ENCODE results near the gene EXOC3. TPM values are rescaled to one million over a fixed set of nuclear protein-coding genes. Genes with fewer than 3 reads are reported as not detected.

EXOC3 gene
- total RNA-seq, 1 donor from 2014 or later, result 72.1 TPM

DNA sequence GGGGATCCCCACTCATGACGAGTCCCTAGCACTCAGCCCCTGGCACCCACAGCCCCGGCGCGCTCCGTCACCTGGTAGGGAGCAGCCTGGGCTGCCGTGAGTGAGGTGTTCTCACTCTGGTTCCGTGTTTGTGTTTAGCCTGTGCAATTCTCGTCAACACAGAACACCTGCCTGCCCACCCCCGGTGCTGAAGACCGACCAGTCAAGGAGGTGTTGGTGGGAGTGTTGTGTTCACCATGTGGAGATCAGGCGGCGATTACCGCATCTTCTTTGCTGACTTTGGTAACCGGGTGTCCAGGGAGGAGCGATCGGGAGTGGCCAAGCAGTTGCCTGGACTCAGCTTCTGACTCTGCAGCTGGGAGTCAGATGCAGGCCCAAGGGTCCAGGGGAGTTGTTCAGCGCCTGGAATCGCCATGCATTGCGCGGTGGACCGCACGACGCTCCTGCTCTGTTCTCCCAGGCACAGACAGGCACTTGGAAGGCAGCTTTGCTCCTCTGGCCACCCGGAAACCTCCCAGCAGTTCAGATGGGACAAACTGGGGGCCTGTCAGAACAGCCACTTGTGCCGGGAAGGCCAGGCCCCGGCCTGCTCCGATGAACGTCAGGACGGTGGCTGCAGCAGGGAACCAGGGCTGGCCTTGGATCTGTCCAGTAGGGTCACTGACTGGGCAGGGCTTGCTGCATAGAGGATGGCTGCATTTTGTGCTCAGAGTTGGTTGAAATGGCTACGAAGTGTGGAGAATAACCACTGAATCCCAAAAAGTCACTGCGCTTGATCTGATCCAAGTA lies 28.2 kb downstream of the EXOC3 start:
- intact Hi-C loops (cut with micrococcal nuclease), result loop anchor here (5.0 kb wide), 1 partner anchor 71 kb away; no protein-coding TSS in a partner anchor

GRCh38 chr5:471750-472058 lies 28.7 kb downstream of the EXOC3 start:
- intact Hi-C loops (cut with micrococcal nuclease), result loop anchor here (1.0 to 5.0 kb wide), 3 partner anchors 25 to 141 kb away; partner anchors contain the start of gene CEP72

GRCh38 chr5:472076-472655 lies 29.2 kb downstream of the EXOC3 start:
- intact Hi-C loops (cut with micrococcal nuclease), result loop anchor here (1.0 to 5.0 kb wide), 3 partner anchors 25 to 140 kb away; partner anchors contain the start of gene CEP72

DNA sequence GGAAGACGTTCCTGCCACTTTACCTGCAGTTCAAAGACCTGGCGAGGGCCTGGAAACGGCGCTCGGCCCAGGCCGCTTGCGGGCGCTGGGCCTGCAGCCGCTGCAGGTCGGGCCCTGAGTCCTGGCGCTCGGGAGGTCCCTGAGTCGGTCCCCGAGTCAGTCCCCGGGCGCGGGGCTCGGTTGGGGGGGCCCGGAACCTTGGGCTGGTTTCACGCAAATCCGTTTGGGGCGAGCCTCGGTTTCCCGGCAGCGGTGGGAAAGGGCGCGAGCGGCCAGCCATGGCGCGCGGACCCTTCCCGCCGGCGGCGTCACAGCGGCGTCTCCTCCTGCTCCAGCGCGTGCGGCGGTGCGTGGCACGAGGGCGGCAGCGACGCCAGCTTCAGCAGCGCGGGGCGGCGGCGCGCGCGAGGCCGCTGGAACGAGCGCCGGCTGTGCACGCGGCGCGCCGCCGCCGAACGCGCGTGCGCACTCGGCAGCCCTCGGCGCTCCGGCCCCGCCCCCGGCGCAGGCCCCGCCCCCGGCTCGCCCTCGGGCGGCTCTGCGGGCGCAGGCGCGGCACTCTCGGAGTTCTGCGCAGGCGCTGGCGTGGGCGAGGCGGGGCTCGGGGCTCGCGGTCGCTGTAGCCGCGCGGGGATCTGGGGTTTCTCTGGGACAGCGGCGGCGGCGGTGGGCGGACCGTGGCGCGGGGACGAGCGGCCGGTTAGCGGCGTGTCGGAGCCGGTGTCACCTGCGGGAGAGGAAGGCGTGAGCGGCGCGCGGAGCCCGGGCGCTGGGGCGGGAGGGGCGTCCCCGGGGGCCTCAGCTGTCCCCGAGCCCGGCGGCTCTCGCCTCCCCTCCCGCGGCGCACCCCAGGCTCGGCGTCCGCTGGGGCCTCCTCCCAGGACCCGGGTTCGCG lies 29.9 kb downstream of the EXOC3 start:
- intact Hi-C loops (cut with micrococcal nuclease), result loop anchor here (1.0 to 5.0 kb wide), 3 partner anchors 26 to 139 kb away; partner anchors contain the start of gene CEP72

GRCh38 chr5:473551-474192 lies 30.7 kb downstream of the EXOC3 start:
- intact Hi-C loops (cut with micrococcal nuclease), result loop anchor here (2.0 to 5.0 kb wide), 2 partner anchors 27 to 69 kb away; no protein-coding TSS in a partner anchor

- intact Hi-C loops (cut with micrococcal nuclease), result loop anchor here (5.0 kb wide), 1 partner anchor 68 kb away; no protein-coding TSS in a partner anchor
These were observed 31.4 kb downstream of the EXOC3 start for GRCh38 chr5:474232-474839.

DNA sequence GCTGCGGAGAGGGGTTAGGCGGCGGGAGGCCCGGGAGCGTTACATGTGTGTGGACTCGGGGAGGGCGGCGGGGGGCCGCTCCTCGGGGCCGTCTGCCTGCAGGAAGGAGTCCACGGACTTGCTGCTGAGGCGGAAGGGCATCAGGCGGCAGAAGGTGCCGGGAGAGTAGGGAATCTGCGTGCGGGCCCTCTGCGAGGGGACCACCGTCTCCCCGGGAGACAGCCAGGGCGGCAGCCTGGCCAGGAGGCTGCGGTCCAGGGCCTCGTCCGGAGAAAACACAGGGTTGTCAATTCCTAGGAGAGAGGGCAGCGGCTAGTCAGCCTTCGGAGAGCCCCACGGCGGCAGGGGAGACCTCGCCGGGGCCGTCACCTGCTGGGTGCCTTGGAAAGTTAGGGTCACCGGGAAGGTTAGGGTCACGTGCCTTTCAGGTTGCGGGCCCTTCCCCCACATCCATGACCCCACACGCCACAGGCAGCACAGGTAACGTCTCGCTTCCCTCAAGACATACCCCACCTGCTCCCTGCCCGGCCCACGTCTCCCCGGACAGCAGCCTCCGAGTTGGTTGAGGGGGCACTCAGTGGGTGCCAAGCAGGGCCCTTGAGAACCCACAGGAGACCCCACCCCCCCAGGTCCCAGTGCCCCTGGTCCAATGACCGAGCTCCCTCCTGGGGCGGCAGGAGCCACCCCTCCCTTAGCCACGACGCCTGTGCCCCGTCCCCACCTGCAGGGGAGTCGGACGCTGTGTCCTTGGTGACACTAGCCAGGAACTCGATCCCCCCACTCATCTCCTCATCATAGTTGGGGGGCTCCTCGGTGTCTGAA lies 32.1 kb downstream of the EXOC3 start:
- intact Hi-C loops (cut with micrococcal nuclease), result loop anchor here (5.0 kb wide), 1 partner anchor 67 kb away; no protein-coding TSS in a partner anchor

DNA sequence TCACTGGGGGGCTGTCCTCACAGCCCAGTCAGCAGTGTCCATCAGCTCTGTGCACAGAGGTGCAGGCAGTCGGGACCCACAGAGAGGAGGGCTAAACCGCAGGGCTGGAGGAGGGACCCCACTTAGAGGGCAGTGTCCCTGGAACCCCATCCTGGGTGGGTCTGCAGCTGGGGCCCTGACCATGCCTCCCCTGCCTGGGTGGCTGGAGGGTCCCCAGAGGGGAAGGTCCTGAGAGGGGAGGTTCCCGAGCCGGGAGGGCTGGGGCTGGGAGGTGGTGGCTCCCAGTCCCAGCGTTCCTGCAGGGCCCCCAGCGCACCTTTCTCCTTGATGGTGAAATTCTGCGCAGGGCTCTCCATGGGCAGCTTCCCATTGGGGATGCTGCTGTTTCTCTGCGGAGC lies 32.7 kb downstream of the EXOC3 start:
- intact Hi-C loops (cut with micrococcal nuclease), result no loop called here

DNA sequence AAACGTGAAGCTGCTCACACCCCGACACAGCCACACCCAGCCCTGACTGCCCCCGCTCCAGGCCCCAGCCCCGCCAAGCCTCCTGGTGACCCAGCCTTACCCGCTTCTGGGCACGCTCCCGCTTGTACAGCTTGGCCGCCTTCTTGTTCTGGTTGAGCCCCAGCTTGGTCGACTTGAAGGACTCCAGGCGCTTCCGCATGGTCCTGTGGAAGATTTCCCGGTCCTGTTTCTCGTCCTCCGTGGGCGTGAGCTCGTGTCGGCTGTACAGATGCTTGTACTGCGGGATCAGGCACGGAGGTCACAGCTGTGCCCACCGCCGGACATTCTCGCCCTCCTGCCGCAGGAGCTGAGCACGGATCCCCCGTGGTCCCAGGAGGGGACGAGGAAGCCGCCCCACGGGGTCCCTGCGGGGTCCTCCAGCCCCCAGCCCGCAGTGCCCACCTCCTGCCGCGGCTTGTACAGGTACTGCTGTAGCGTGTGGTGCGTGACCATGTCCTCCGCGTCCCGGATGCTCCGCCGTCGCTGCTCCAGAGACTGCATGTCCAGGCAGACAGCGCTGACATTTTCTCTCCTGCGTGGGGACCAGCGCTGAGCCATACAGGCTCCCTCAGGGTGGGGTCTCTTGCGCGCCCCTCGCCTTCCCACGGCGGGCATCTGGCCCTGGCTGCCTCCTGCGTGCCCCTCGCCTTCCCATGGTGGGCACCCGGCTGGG lies 33.3 kb downstream of the EXOC3 start:
- intact Hi-C loops (cut with micrococcal nuclease), result no loop called here

DNA sequence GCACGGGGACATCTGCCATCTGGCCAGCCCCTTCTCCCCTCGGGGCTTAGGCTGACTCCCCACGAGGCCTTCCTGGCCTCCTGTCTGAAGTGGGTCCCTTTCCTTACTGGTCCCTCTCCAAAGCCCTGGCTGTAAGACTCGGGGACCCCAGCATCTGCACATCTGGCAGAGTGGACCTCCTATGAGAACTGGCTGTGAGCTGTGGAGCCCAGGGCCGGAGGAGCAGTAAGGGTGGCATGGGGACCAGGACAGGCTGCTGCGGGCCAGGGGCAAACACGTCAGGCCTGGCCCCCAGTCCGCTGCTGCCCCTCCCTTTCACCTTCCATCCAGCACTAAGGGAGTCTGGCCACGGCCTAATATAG lies 33.8 kb downstream of the EXOC3 start:
- intact Hi-C loops (cut with micrococcal nuclease), result no loop called here

DNA sequence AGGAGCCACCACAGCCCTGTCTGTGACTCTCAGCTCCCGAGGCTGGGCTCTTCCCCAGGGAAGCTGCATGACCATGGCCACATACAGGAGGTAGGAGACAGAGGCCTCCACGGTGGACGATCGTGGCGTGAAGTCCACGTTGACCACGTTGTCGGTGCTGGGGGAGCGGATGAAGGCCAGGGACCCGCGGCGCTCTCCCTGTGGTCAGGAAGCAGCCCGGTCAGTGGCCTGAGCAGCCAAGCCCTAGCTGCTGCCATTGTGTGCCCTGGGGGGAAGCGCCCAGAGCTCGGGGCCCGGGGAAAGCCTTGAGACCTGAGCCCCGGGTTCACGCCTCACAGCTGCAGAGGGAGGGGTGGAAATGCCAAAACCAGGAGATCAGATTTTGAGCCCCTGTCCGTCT lies 34.3 kb downstream of the EXOC3 start:
- intact Hi-C loops (cut with micrococcal nuclease), result no loop called here

DNA sequence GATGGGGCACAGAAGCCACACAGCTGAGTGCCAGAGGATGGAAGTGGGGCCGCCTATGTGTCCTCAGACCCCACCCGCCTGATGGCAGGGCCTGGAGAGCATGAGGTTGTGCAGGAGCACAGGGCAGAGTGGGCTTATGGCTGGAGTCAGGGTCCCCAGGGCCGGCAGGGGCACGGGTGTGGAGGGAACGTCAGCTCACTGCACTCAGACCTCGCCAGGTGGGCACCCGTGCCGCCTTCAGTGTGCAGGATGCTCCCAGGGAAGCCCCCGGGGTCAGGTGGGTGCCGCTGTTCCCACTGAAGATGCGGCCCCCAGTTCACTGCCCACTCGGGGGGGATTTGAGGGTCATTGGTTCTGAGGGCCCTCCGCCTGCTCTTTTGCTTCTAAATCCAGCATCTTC lies 34.9 kb downstream of the EXOC3 start:
- intact Hi-C loops (cut with micrococcal nuclease), result no loop called here

DNA sequence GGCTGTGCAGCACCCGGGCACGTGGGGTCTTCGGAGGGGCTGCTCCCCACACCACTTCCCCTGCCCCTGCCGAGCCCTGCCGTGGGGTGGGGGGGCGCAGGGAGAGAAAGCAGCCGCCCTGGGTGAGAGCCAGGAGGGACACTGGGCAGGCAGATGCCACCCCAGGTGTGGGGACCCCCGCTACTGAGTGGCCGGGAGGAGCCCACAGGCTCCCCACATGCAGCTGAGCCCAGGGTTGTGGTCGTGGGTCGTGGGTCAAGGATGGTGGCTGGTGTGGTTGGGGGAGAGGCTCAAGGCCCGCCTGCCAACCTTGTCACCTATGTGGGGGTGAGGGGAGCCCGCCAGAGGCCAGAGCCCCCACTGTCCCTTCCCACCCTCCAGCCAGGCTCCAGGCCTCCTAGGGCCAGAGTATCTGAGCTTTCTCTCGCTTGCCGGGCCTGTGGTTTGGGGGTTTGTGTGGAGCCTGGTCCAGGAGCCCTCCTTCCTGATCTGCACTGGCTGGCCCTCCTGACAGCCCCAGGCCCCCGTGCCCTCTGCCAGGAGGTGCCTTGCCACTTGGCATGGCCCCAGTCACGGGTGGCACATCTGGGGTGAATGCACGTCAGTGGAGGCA lies 35.5 kb downstream of the EXOC3 start:
- intact Hi-C loops (cut with micrococcal nuclease), result no loop called here

- intact Hi-C loops (cut with micrococcal nuclease), result no loop called here
These were observed 36.1 kb downstream of the EXOC3 start for GRCh38 chr5:478982-479535.

DNA sequence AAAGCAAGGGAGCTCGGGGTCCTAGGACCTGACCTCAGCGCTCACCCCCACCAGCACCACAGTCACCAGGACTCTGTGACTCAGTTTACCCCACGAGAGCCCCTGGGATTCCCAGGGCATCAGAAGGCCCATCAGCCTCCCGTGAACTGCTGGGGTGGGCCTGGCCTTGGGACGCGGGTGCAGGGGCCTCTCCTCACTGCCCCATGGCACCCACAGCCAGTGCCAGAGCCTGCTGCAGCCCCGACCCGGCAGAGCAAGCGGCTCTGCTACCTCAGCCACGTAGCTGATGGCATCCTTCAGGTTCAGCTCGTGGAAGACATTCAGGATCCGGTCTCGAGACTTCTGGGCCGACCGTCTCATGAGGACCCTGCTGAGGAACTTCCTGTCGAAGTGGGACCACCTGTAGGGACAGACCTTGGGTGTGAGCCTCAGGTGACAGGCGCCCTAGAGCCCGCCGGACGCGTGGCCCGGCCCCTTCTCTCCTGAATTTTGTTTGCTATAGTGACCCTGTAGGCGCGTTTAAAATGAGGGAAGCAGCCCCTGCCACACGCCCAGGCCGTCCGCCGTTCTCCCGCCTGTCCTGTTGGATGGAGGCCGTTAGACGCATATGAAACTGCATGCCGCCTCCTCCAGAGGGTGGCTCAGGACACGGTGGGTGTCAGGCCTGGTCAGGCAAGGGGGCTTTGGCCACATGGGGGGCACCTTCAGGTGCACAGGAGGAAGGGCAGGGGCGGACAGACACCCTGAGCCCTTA lies 36.8 kb downstream of the EXOC3 start:
- intact Hi-C loops (cut with micrococcal nuclease), result no loop called here

DNA sequence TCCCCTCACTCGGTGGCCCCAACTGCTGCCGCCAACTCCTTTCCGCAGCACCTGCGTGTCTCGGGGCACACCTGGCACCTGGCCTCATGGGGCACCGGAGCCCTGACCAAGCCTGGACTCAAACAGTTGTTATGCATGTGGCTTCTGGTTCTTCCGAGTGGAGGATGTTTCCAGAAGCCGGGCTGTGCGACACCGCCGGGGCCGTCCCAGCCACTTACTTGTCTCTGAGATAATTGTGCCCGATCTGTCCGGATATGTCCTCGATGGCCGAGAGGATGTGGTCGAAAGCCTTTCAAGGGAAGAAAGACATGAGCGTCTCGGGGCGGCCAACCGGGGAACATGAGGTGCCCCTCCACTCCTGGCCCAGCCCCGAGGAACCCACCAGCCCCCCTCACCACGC lies 38.4 kb downstream of the EXOC3 start:
- intact Hi-C loops (cut with micrococcal nuclease), result no loop called here

DNA sequence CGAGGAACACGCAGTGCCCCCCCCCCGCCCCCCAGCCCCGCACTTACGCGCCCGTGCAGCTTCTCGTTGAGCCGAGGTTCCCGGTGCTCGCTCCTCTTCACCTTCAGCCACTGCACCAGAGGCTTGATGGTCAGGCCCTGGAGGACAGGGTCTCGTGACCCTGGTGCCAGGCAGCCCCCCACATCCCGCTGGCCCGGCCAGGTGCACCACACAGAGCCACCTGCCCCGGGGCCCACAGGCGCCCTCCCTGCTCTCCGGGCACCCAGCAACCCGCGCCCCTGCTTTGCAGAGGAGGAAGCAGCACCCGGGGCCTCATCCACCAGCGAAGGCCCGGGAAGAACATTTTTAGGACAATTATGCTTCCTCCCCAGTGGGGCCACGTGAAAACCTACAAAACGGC lies 39.0 kb downstream of the EXOC3 start:
- intact Hi-C loops (cut with micrococcal nuclease), result no loop called here

- intact Hi-C loops (cut with micrococcal nuclease), result no loop called here
These were observed 39.5 kb downstream of the EXOC3 start for GRCh38 chr5:482506-482905.
